Fibroblast of lung (primary cell): Measurements from ENCODE around the gene SLC2A8. TPM values are rescaled to one million over a fixed set of nuclear protein-coding genes. Genes with fewer than 3 reads are reported as not detected.

Source experiments
- DNase-seq, 2 donors: peaks; one replicate each; pipeline versions ENCODE4 v3.0.0 to v3.0.0-alpha.2; 2010; ENCODE audit warnings: low read depth in 2 of 2
- H2AFZ ChIP-seq: 2 replicates; pipeline ENCODE4 v1.5.1; 2012; ENCODE audit warnings: low read length, control low read depth, inconsistent platforms
- H3K27ac ChIP-seq: 2 replicates; pipeline ENCODE4 v1.5.1; 2011; ENCODE audit warnings: low read length, control low read depth; ENCODE audit not compliant: insufficient read depth
- H3K27me3 ChIP-seq: 2 replicates; pipeline ENCODE4 v1.5.1; 2011; ENCODE audit warnings: mild to moderate bottlenecking, low read length; ENCODE audit not compliant: control insufficient read depth, insufficient read depth
- H3K36me3 ChIP-seq: 2 replicates; pipeline ENCODE4 v1.5.1; 2011; ENCODE audit warnings: low read length; ENCODE audit not compliant: control insufficient read depth, insufficient read depth
- H3K4me1 ChIP-seq: 2 replicates; pipeline ENCODE4 v1.5.1; 2011; ENCODE audit warnings: low read length; ENCODE audit not compliant: control insufficient read depth, insufficient read depth; ENCODE audit errors: extremely low read depth
- H3K4me2 ChIP-seq: 2 replicates; pipeline ENCODE4 v1.5.1; 2011; ENCODE audit warnings: low read length, control low read depth; ENCODE audit not compliant: insufficient read depth; ENCODE audit errors: extremely low read depth
- H3K4me3 ChIP-seq, 4 experiments: fragments of 200-600 bp in 1 of 4; sonication (generic) in 1 of 4; replicated peaks in 1 of 4; 2 replicates each; pipeline ENCODE4 v1.5.1; 2011 to 2016; ENCODE audit warnings: low read length in 4 of 4, low read depth in 3 of 4, mild to moderate bottlenecking in 3 of 4, control low read depth in 2 of 4, inconsistent platforms in 1 of 4, mixed read lengths in 1 of 4; ENCODE audit not compliant: insufficient read depth in 1 of 4; ENCODE audit errors: control extremely low read depth in 1 of 4
- H3K79me2 ChIP-seq: 2 replicates; pipeline ENCODE4 v1.5.1; 2012; ENCODE audit warnings: mild to moderate bottlenecking, low read length, inconsistent platforms; ENCODE audit not compliant: control insufficient read depth, insufficient read depth
- H3K9ac ChIP-seq: 2 replicates; pipeline ENCODE4 v1.5.1; 2011; ENCODE audit warnings: mild to moderate bottlenecking, low read length, control low read depth; ENCODE audit not compliant: insufficient read depth
- H3K9me3 ChIP-seq: 2 replicates; pipeline ENCODE4 v1.5.1; 2012; ENCODE audit warnings: low read depth, low read length; ENCODE audit not compliant: control insufficient read depth, insufficient read depth
- H4K20me1 ChIP-seq: 2 replicates; pipeline ENCODE4 v1.5.1; 2011; ENCODE audit warnings: low read length; ENCODE audit not compliant: control insufficient read depth, insufficient read depth; ENCODE audit errors: extremely low read depth
- CTCF ChIP-seq, 2 donors: IDR thresholded peaks in 1 of 2; conservative IDR thresholded peaks in 1 of 2; 1 replicate in 1 of 2; 2 replicates in 1 of 2; pipeline ENCODE4 v1.5.1; 2011 to 2012; ENCODE audit warnings: low read length in 2 of 2, control low read depth in 1 of 2, inconsistent platforms in 1 of 2, low read depth in 1 of 2, mild to moderate bottlenecking in 1 of 2
- EZH2 ChIP-seq: IDR thresholded peaks from 2 replicates; pipeline ENCODE4 v1.5.1; 2012; ENCODE audit warnings: low read length, control low read depth, mild to moderate bottlenecking; ENCODE audit errors: missing control alignments
- polyA plus RNA-seq, 2 donors: library from polyadenylated mRNA; depleted of rRNA in 1 of 2; stranded (reverse) in 1 of 2; unstranded in 1 of 2; fragments of >200 nt; gene quantifications; 2 replicates each; pipeline ENCODE4 v1.2.1, GENCODE V29; 2011 to 2012; ENCODE audit warnings: missing spikeins in 1 of 2
- total RNA-seq: library from RNA; depleted of rRNA; stranded (reverse); fragments of >200 nt; gene quantifications from 2 replicates; pipeline ENCODE4 v1.2.1, GENCODE V29; 2014

Gene SLC2A8
- total and polyA plus RNA-seq, 2 donors (not counting 1 experiment from before 2014, with no cell fraction given) = 4.6 to 11.4 TPM

- H3K79me2 ChIP-seq = no peaks in the 10 kb centered on the region
- no peak overlapping the region for H3K27ac ChIP-seq
- H2AFZ ChIP-seq = no peak overlapping the region
- TF ChIP-seq EZH2 (no peak), CTCF (conservative IDR thresholded peaks at IDR 0.05 in 1 of 2, IDR thresholded peaks at IDR 0.05 in 1 of 2; ENCODE audit: low read depth in 1 of 2, low read length in 2 of 2) (no peak)
- no peaks in the 10 kb centered on the region for H3K27me3 ChIP-seq
- H3K36me3 ChIP-seq = peaks cover 2% of the 10 kb centered on the region
- H3K4me2 ChIP-seq = no peak overlapping the region
- no peak overlapping the region for H3K4me3 ChIP-seq
- H3K4me1 ChIP-seq = no peaks in the 10 kb centered on the region
- no peaks in the 10 kb centered on the region for H3K9me3 ChIP-seq
- DNase-seq = no peak
- no peak overlapping the region for H3K9ac ChIP-seq
- H4K20me1 ChIP-seq = no peaks in the 10 kb centered on the region
These were observed 8.6 kb downstream of the SLC2A8 start for GRCh38 chr9:127405344-127406125.

GRCh38 chr9:127406799-127407491 lies 10.0 kb downstream of the SLC2A8 start:
- TF ChIP-seq EZH2 (no peak), CTCF (conservative IDR thresholded peaks at IDR 0.05 in 1 of 2, IDR thresholded peaks at IDR 0.05 in 1 of 2; ENCODE audit: low read depth in 1 of 2, low read length in 2 of 2) (no peak)
- Histone ChIP-seq H2AFZ (no peak overlapping the region), H3K27ac (no peak overlapping the region), H3K4me2 (no peak overlapping the region), H3K4me3 (no peak overlapping the region), H3K36me3 (peaks cover 2% of the 10 kb centered on the region), H3K79me2 (no peaks in the 10 kb centered on the region), H3K9me3 (no peaks in the 10 kb centered on the region), H3K9ac (no peak overlapping the region), H4K20me1 (no peaks in the 10 kb centered on the region), H3K27me3 (no peaks in the 10 kb centered on the region), H3K4me1 (no peaks in the 10 kb centered on the region)
- no peak for DNase-seq

- Histone ChIP-seq H3K4me1 (no peaks in the 10 kb centered on the region), H3K9me3 (no peaks in the 10 kb centered on the region), H3K9ac (no peak overlapping the region), H3K4me3 (no peak overlapping the region), H3K27me3 (no peaks in the 10 kb centered on the region), H3K36me3 (peaks cover 2% of the 10 kb centered on the region), H3K79me2 (no peaks in the 10 kb centered on the region), H2AFZ (no peak overlapping the region), H3K4me2 (no peak overlapping the region), H4K20me1 (no peaks in the 10 kb centered on the region), H3K27ac (no peak overlapping the region)
- no peak for TF ChIP-seq EZH2
- TF ChIP-seq CTCF (conservative IDR thresholded peaks at IDR 0.05 in 1 of 2, IDR thresholded peaks at IDR 0.05 in 1 of 2; ENCODE audit: low read depth in 1 of 2, low read length in 2 of 2) = no peak
- DNase-seq = no peak
These were observed 10.5 kb downstream of the SLC2A8 start for GRCh38 chr9:127407492-127407843.
